Stimulated activated CD8-positive, alpha-beta memory T cell treated with anti-CD3 and anti-CD28 coated beads, Interleukin-12 subunit alpha, Interleukin-12 subunit beta, amount 100 ng/mL, for 24 hours (primary cell): ENCODE data around the gene SYNPR.

Experiments
- DNase-seq: peaks from one replicate; pipeline ENCODE4 v3.0.0-alpha.2; 2020; ENCODE audit errors: extremely low read depth

The SYNPR gene

DNA sequence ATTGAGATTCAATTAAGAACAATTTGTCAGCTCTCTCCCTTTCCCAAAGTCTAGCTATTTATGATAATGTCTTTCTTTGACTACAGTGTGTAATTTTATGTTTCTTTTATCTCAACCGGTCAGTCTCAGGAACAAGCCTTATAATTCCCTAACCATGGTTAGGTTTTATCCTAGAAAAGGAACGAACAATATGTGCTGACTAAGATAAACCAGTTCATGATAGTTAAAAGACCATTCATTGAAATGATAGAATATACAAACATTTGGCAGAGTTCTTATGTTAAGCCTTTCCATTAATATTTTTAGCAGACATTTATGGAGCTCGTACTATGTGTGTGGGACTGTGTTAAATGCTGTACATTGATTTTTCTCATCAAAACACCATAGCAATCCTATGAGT lies 106.3 kb downstream of the SYNPR start:
- no peak for DNase-seq

DNA sequence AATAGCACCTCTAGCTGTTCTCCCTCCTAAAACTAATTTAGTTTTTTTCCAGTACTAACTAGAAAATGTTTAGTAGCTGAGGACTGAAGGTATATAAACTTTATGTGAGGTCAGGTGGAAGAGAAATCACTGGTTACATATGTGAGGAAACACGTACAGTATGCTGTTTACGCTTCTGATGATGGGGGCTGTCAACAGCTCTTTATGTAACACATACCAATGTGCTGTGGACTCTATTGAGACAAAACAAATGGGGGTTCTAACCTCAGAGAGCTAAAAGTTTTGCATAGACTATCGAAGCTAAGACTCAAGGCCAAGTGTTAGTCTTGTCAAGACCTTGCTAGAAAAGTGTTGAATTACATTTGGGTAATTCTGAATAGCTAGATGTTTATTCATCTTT lies 107.5 kb downstream of the SYNPR start:
- no peak for DNase-seq

GRCh38 chr3:63386568-63386967 lies 108.5 kb downstream of the SYNPR start:
- no peak for DNase-seq

DNA sequence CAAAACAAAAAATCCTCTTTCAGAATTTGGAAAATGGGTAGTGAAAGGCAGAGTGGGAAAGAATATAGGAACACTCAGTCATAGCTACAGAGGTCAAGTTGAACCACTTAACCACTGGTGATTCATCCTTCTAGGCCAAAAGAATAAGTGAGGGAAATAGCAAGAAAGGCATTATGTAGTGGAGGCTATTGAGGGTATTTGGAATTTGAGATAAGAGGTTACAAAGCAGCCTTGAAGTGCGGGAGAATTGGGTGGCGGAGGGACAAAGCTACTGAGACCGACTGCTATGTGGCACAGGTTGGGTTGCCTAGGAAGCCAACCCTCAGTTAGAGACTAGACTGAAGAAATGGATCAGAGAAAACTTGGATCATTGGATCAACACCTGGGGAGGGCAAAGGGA lies 109.5 kb downstream of the SYNPR start:
- no peak for DNase-seq

DNA sequence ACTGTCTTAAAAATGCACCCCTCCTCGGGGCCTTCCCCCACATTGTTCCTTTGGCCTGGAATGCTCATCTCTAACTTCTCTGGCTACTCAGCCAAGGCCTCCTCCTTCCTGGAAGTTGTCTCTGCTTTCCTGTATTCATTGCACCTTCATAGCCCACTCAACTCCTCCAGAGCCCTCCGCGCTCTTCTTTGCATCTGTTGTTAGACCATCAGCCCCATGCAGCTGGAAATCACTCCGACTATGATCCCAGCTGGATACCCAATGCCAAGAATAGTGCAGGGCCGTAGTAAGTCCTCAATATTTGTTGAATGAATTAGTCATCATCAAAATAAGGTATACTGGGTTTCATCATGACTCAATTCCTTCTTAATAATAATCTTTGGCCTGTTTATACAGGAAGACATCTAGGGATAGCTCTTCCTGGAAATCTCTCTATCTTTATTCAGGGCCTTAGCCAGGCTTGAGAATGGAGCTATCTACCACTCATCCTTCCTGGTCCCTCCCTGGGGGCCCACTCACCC lies 112.7 kb downstream of the SYNPR start:
- DNase-seq, result no peak

DNA sequence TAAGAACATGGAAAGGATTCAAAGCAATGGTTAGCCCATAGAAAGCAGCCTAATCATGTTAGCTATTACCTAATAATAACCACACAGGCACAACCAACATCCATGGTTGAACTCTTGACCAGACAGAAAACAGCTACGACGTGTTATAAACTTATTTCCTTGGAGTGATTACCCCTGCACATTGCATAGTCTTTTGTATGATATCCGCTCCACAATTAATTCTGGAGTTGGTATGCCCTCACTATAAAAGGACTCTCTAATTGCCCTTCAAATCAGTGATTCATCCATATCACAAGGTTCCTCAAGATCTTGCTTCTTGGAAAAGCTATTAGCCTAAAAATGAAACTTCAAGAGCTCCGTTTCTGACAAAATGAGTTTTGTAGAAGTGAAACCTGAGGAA lies 117.9 kb downstream of the SYNPR start:
- no peak for DNase-seq

GRCh38 chr3:63400246-63400860 lies 122.2 kb downstream of the SYNPR start:
- no peak for DNase-seq

DNA sequence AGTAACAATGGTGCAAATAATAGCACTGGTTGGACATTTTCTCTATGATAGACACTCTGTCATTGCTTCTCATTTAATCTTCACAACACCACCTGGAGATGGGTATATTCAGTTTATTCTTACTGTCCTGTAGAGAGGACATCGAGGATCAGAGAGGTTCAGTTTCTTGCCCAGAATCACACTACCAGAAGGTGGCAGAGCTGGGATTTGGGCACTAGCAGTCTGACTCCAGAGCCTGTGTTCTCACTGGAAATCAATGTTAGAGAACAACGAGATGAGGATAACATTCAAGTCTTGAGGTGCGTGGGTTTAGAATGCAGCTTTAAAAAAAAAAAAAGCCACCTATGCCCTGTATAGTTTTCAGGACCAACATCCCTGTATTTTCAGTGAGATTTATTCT lies 127.8 kb downstream of the SYNPR start:
- no peak for DNase-seq

GRCh38 chr3:63413523-63413922 lies 135.4 kb downstream of the SYNPR start:
- DNase-seq, result no peak

GRCh38 chr3:63414607-63415006 lies 136.5 kb downstream of the SYNPR start:
- DNase-seq, result no peak

- no peak for DNase-seq
Observed at GRCh38 chr3:63429905-63430304, 151.8 kb downstream of the SYNPR start.

DNA sequence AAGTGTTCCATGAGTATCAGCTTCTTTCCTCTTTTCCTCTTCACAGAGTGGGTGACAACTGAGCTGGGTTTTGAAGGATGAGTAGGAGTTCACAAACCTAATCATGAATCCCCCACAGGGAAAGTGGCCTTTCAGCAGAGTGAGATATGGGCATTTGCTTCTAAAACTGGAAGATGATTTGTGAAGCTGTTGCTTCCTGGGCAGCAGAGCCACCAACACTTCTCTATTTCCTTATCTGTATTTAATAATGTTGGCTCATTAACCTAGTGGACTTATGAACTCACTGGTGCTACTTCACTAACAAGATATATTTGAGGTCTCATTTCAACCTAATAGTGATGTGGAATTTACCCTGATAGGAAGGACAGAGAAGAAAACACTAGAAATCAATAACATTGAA lies 152.8 kb downstream of the SYNPR start:
- no peak for DNase-seq

DNA sequence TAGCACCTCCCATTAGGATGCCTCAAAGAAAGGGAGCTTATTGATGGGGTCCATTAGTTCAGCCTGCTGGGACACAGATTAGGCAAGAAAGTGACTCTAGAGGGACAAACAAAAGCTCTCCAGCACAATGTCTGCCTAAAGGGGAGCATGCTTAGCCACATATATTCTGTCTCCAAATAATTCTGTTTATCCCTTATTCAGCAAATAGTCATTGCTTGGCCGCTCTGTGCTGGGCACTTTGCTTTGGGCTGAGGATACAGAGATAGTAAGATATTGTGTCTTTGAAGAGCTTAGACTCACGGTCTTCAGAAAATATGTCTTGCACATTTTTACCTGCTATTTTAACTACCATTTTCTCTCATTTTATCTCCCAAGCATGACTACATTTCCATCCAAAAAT lies 159.8 kb downstream of the SYNPR start:
- DNase-seq, result no peak

- DNase-seq, result no peak
Observed at GRCh38 chr3:63438826-63439371, 160.8 kb downstream of the SYNPR start.

DNA sequence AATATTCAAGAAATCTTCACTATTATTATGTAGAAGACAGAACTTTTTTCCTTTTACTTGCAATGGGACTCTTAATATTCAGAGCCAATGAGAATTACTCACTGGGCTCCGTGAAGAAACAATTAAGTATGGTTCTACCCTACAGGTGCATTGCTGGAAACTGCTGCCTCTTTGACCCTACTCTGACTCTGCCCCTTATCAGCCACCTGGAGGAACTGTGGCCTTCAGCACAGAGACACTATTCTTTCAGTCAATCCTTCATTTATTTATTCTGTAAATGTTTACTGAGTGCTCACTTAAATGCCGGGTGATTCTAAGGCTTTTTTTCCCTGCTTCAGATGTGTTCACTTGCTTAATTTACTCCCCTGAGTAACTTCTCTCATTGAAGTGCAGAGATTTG lies 163.2 kb downstream of the SYNPR start:
- no peak for DNase-seq

- no peak for DNase-seq
Observed at GRCh38 chr3:63442918-63443317, 164.8 kb downstream of the SYNPR start.

DNA sequence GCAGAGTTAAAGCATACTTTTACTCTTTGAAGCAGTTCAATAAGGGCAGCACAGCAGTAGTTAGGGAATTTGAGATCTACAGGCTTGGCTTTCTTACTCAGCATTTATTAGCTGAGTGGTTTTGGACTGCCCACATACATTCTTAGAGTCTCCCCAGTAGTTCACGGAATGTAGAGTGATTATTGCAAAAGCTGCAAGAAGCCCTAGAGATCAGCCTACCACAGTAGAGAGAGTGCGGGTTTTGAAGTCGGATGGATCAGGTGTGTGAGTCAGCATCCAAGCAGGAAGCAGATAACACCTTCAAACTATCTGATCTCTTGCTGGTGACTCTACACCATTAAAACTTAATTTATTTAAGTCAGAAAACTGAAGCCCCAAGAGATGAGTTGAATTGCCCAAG lies 171.9 kb downstream of the SYNPR start:
- no peak for DNase-seq

GRCh38 chr3:63450634-63451363 lies 172.7 kb downstream of the SYNPR start:
- DNase-seq, result no peak

- DNase-seq, result no peak
Observed at GRCh38 chr3:63456901-63457300, 178.8 kb downstream of the SYNPR start.

- DNase-seq, result no peak
Observed at GRCh38 chr3:63458405-63458804, 180.3 kb downstream of the SYNPR start.

GRCh38 chr3:63462732-63463131 lies 184.6 kb downstream of the SYNPR start:
- DNase-seq, result no peak

- no peak for DNase-seq
Observed at GRCh38 chr3:63467392-63467791, 189.3 kb downstream of the SYNPR start.

GRCh38 chr3:63470745-63471144 lies 192.6 kb downstream of the SYNPR start:
- no peak for DNase-seq
